Keratinocyte (primary cell): ENCODE results near the gene CNGA1. TPM values are rescaled to one million over a fixed set of nuclear protein-coding genes. Genes with fewer than 3 reads are reported as not detected.
A peak's percentile ranks its signal among the peaks of the same experiment; 100 is the strongest.

ENCODE experiments used
- DNase-seq: peaks from one replicate; pipeline ENCODE4 v3.0.0-alpha.2; 2011; ENCODE audit warnings: low read depth, missing footprints, low spot score
- FAIRE-seq: peaks from 2 replicates; lab custom pipeline; 2011; peaks lifted over from hg19 to GRCh38; lab: Jason Lieb, UNC
- H2AFZ ChIP-seq: 2 replicates; pipeline ENCODE4 v1.6.0; 2012; ENCODE audit warnings: low read length, control low read depth, inconsistent platforms; ENCODE audit not compliant: control insufficient read depth
- H3K27ac ChIP-seq: 2 replicates; pipeline ENCODE4 v1.5.1; 2011; ENCODE audit warnings: low read length; ENCODE audit not compliant: control insufficient read depth, insufficient read depth
- H3K27me3 ChIP-seq: 3 replicates; pipeline ENCODE4 v1.6.0; 2011; ENCODE audit warnings: low read length; ENCODE audit not compliant: control insufficient read depth, insufficient read depth; ENCODE audit errors: extremely low read depth
- H3K36me3 ChIP-seq, 2 experiments: 2 replicates in 1 of 2; 3 replicates in 1 of 2; pipeline ENCODE4 v1.5.1; 2011; ENCODE audit warnings: low read length in 2 of 2, mild to moderate bottlenecking in 1 of 2; ENCODE audit not compliant: control insufficient read depth in 2 of 2, insufficient read depth in 2 of 2; ENCODE audit errors: extremely low read depth in 1 of 2
- H3K4me1 ChIP-seq: 3 replicates; pipeline ENCODE4 v1.5.1; 2011; ENCODE audit warnings: low read length; ENCODE audit not compliant: control insufficient read depth, insufficient read depth; ENCODE audit errors: extremely low read depth
- H3K4me2 ChIP-seq: 3 replicates; pipeline ENCODE4 v1.6.0; 2011; ENCODE audit warnings: low read depth, low read length; ENCODE audit not compliant: control insufficient read depth, insufficient read depth; ENCODE audit errors: extremely low read depth
- H3K4me3 ChIP-seq, 3 experiments: fragments of 200-600 bp in 1 of 3; sonication (generic) in 1 of 3; 2 replicates in 2 of 3; 3 replicates in 1 of 3; pipeline ENCODE4 v1.5.1; 2011 to 2016; ENCODE audit warnings: low read length in 3 of 3, mild to moderate bottlenecking in 3 of 3, control low read depth in 2 of 3, inconsistent platforms in 1 of 3, low read depth in 1 of 3, mixed read lengths in 1 of 3, mixed run types in 1 of 3, moderate library complexity in 1 of 3; ENCODE audit not compliant: control insufficient read depth in 2 of 3, insufficient read depth in 2 of 3; ENCODE audit errors: extremely low read depth in 1 of 3
- H3K79me2 ChIP-seq: 2 replicates; pipeline ENCODE4 v1.6.0; 2012; ENCODE audit warnings: low read length; ENCODE audit not compliant: control insufficient read depth, insufficient read depth
- H3K9ac ChIP-seq: 3 replicates; pipeline ENCODE4 v1.6.0; 2011; ENCODE audit warnings: low read length; ENCODE audit not compliant: control insufficient read depth, insufficient read depth; ENCODE audit errors: extremely low read depth
- H3K9me1 ChIP-seq: 3 replicates; pipeline ENCODE4 v1.6.0; 2011; ENCODE audit warnings: low read length; ENCODE audit not compliant: control insufficient read depth, insufficient read depth; ENCODE audit errors: extremely low read depth
- H3K9me3 ChIP-seq: 2 replicates; pipeline ENCODE4 v1.5.1; 2012; ENCODE audit warnings: low read depth, low read length; ENCODE audit not compliant: control insufficient read depth
- H4K20me1 ChIP-seq: 3 replicates; pipeline ENCODE4 v1.6.0; 2011; ENCODE audit warnings: low read length; ENCODE audit not compliant: control insufficient read depth, insufficient read depth; ENCODE audit errors: extremely low read depth
- EZH2 ChIP-seq: IDR thresholded peaks from one replicate; pipeline ENCODE4 v1.6.1; 2012; ENCODE audit warnings: inconsistent platforms, mild to moderate bottlenecking, low read length, moderate library complexity
- dilution Hi-C: fragments of 300-500 bp; cut with MboI; formaldehyde crosslinking; loops from one replicate; pipeline ENCODE4 v1.7.0; 2020; ENCODE audit warnings: low sequenced_read_pairs; ENCODE audit not compliant: extremely low pct_ligation_motif_present
- polyA plus RNA-seq, 5 experiments: library from polyadenylated mRNA; depleted of rRNA in 3 of 5; stranded (reverse) in 3 of 5; stranded (forward) in 1 of 5; unstranded in 1 of 5; fragments of >200 nt; gene quantifications; 1 replicate in 1 of 5; 2 replicates in 3 of 5; 3 replicates in 1 of 5; pipeline versions ENCODE4 v1.2.1 to v1.2.3, GENCODE V29; 2011 to 2012; ENCODE audit warnings: missing spikeins in 2 of 5, low read depth in 1 of 5, low replicate concordance in 1 of 5
- TF ChIP-seq, protein P1 (sequence below), 3 experiments: IDR thresholded peaks in 1 of 3; conservative IDR thresholded peaks in 1 of 3; optimal IDR thresholded peaks in 1 of 3; 2 replicates in 2 of 3; 3 replicates in 1 of 3; pipeline versions ENCODE3 to v1.5.1; 2011; ENCODE audit warnings: low read length in 3 of 3, mild to moderate bottlenecking in 3 of 3, moderate library complexity in 2 of 3, control low read depth in 1 of 3, inconsistent platforms in 1 of 3; ENCODE audit not compliant: insufficient read depth in 2 of 3; ENCODE audit errors: extremely low read depth in 1 of 3

The CNGA1 gene
- polyA plus RNA-seq, 1 donor (not counting 4 experiments of a cell fraction or from before 2014, with no cell fraction given), result 0.58 TPM

- Histone ChIP-seq H3K4me2 (peak overlapping the region; percentile 64), H2AFZ (peak overlapping the region; percentile 95), H3K9me1 (no peaks in the 10 kb centered on the region), H3K9ac (peak overlapping the region; percentile 65), H3K27ac (peak overlapping the region; percentile 9), H3K4me1 (peaks cover 10% of the 10 kb centered on the region), H3K36me3 (peaks cover 0 to 17% of the 10 kb centered on the region in 2 experiments), H4K20me1 (no peaks in the 10 kb centered on the region), H3K27me3 (no peaks in the 10 kb centered on the region), H3K79me2 (peaks cover 36% of the 10 kb centered on the region), H3K4me3 (peak overlapping the region; percentile 64 to 82 (median 75)), H3K9me3 (no peaks in the 10 kb centered on the region)
- DNase-seq (no peak), FAIRE-seq (no peak)
- dilution Hi-C loops, result no loop called here
- TF ChIP-seq, protein P1, sequence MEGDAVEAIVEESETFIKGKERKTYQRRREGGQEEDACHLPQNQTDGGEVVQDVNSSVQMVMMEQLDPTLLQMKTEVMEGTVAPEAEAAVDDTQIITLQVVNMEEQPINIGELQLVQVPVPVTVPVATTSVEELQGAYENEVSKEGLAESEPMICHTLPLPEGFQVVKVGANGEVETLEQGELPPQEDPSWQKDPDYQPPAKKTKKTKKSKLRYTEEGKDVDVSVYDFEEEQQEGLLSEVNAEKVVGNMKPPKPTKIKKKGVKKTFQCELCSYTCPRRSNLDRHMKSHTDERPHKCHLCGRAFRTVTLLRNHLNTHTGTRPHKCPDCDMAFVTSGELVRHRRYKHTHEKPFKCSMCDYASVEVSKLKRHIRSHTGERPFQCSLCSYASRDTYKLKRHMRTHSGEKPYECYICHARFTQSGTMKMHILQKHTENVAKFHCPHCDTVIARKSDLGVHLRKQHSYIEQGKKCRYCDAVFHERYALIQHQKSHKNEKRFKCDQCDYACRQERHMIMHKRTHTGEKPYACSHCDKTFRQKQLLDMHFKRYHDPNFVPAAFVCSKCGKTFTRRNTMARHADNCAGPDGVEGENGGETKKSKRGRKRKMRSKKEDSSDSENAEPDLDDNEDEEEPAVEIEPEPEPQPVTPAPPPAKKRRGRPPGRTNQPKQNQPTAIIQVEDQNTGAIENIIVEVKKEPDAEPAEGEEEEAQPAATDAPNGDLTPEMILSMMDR (optimal IDR thresholded peaks at IDR 0.05 in 1 of 3, IDR thresholded peaks at IDR 0.05 in 1 of 3, conservative IDR thresholded peaks at IDR 0.05 in 1 of 3; ENCODE audit: extremely low read depth in 1 of 3, insufficient read depth in 2 of 3, low read length in 3 of 3), result no peak
- TF ChIP-seq EZH2, result no peak
Observed at GRCh38 chr4:47914926-47915237, 101.6 kb downstream of the CNGA1 start.

DNA sequence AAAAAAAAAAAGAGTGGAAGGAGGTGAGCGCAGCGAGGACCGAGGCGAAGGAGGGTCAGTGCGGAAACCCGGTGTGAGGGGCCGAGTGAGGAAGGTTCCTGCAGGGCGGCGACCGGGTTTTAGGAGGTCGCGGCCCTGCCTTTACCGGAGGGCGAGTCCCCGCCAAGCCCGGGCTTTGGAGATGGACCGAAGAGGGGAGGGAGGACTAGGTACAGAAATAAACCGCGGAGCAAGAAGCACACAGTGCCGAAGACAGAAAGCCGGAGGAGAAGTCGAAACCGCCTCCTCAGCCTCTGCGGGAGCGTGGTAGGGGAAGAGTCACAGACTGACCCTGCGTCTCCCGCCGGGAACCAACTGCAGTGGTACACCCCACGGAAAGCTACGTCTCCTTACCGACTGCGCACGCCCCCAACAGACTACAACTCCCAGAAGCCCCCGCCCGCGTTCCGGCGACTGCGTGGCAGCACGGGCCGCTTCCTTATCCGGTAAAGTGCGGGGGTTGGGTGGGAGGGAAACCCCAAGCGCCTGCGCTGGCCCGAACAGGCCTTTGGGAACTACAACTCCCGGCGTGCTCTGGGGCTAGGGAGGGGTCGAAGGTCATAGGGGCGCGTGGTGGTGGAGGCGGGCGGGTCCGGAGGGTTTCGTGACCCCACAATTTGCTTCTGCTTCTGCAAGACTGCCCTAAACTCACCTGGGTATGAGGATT is 102.1 kb downstream of the CNGA1 start, which contains the start of gene NFXL1:
NFXL1 (minus strand) TSS at position 364 of the 706 bp plus-strand sequence. CDS start 380 bp downstream, outside the sequence.
- peak; percentile 67 for FAIRE-seq
- H3K9me1 ChIP-seq, result no peaks in the 10 kb centered on the region
- H3K9ac ChIP-seq, result peak within 1 kb of the TSS; percentile 92
- no peaks in the 10 kb centered on the region for H3K9me3 ChIP-seq
- H3K4me1 ChIP-seq, result peaks cover 10% of the 10 kb centered on the region
- H3K36me3 ChIP-seq, result peaks cover 0 to 20% of the 10 kb centered on the region in 2 experiments
- peak within 1 kb of the TSS; percentile 86 for H3K4me2 ChIP-seq
- H3K27me3 ChIP-seq, result no peaks in the 10 kb centered on the region
- dilution Hi-C loops, result no loop called here
- peaks cover 37% of the 10 kb centered on the region for H3K79me2 ChIP-seq
- no peak for TF ChIP-seq EZH2
- TF ChIP-seq, protein P1 (optimal IDR thresholded peaks at IDR 0.05 in 1 of 3, IDR thresholded peaks at IDR 0.05 in 1 of 3, conservative IDR thresholded peaks at IDR 0.05 in 1 of 3; ENCODE audit: extremely low read depth in 1 of 3, insufficient read depth in 2 of 3, low read length in 3 of 3), result no peak
- H4K20me1 ChIP-seq, result no peaks in the 10 kb centered on the region
- H3K4me3 ChIP-seq, result peak within 1 kb of the TSS; percentile 64 to 82 (median 75)
- DNase-seq, result peak; percentile 56
- H2AFZ ChIP-seq, result peak within 1 kb of the TSS; percentile 96
- H3K27ac ChIP-seq, result peak within 1 kb of the TSS; percentile 92
